Stimulated activated effector memory CD8-positive, alpha-beta T cell treated with anti-CD3 and anti-CD28 coated beads, Interleukin-12 subunit alpha, Interleukin-12 subunit beta, amount 100 ng/mL, for 72 hours (primary cell): ENCODE results near the gene ZNF516.

ENCODE experiments used
- ATAC-seq: fragments of 150-1000 bp; cut with Tn5 transposase; 2 replicates; pipeline ENCODE4 v1.10.0; 2021
- DNase-seq, 2 donors: peaks; one replicate each; pipeline ENCODE4 v3.0.0; 2021 to 2022; ENCODE audit warnings: low spot score in 2 of 2
- H3K27ac Mint-ChIP-seq: one replicate; pipeline ENCODE4 v1.8.0; 2022; ENCODE audit warnings: mild to moderate bottlenecking, mixed read lengths
- H3K36me3 Mint-ChIP-seq: one replicate; pipeline ENCODE4 v1.8.0; 2022; ENCODE audit warnings: mild to moderate bottlenecking, mixed read lengths
- H3K4me1 Mint-ChIP-seq: one replicate; pipeline ENCODE4 v1.8.0; 2022; ENCODE audit warnings: mixed read lengths
- H3K4me3 Mint-ChIP-seq: one replicate; pipeline ENCODE4 v1.8.0; 2022; ENCODE audit warnings: mild to moderate bottlenecking, mixed read lengths
- H3K9me3 Mint-ChIP-seq: one replicate; pipeline ENCODE4 v1.8.0; 2022; ENCODE audit warnings: mixed read lengths

ZNF516 gene

GRCh38 chr18:76392349-76392748 is 102.7 kb downstream of the ZNF516 start:
- Mint-ChIP-seq H3K4me3 (no peak overlapping the region), H3K4me1 (peaks cover 35% of the 10 kb centered on the region), H3K27ac (peak overlapping the region; percentile 6), H3K36me3 (no peaks in the 10 kb centered on the region), H3K9me3 (no peaks in the 10 kb centered on the region)
- ATAC-seq (no peak), DNase-seq (no peak)

DNA sequence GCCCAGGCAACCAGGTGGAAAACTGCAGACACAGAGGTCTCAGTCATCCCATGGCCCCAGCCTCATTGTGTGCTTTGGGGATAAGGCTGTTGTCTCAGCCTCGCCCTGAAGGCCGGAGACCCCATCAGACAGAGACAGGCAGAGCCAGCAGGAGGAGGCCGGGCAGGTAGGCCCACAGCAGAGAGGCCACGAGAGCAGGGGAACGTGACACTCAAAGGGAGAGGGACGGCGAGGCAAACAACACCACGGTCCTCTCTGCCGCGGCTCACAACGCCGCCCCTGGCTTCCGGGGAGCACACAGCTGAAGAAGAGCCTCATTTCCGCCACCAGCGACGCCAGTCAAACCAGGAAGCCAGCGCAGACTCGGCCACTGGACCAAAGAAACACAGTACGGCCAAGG is 103.3 kb downstream of the ZNF516 start:
- peak; percentile 11 for ATAC-seq
- no peak for DNase-seq
- Mint-ChIP-seq H3K9me3 (no peaks in the 10 kb centered on the region), H3K36me3 (no peaks in the 10 kb centered on the region), H3K4me3 (no peak overlapping the region), H3K27ac (peak overlapping the region; percentile 6), H3K4me1 (peaks cover 41% of the 10 kb centered on the region)

- ATAC-seq (peak; percentile 40), DNase-seq (no peak)
- H3K4me3 Mint-ChIP-seq = no peak overlapping the region
- H3K4me1 Mint-ChIP-seq = peaks cover 48% of the 10 kb centered on the region
- H3K36me3 Mint-ChIP-seq = no peaks in the 10 kb centered on the region
- H3K9me3 Mint-ChIP-seq = no peaks in the 10 kb centered on the region
- H3K27ac Mint-ChIP-seq = no peak overlapping the region
These were observed 104.0 kb downstream of the ZNF516 start for GRCh38 chr18:76391038-76391437.

DNA sequence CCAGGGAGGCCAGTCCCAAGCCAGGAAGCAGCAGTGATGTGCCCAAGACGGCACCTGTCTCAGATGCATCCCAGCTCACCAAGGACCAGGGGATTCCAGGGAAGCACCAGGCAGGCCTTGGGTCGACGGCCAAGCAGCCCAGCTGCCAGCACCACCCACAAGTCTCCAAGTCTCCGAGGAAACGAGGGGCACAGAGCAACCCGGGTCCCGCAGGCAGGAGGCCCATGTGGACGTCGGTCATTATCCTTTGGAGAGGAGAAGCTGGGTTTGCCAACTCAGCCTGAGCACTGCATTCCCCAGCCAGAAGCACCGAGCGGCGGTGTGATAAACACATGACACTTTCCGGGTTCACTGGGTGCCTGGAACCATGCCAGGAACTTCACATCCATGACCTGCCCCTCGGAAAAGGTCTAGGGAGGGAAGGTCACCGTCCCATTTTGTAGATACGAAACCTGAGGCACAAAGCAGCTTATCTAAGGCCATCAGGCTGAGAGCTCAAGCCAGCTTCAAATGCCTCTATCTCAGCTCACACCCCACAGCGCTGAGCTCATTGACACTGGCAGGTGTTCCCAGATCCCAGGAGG is 104.5 kb downstream of the ZNF516 start:
- H3K4me3 Mint-ChIP-seq = no peak overlapping the region

GRCh38 chr18:76389716-76390115 is 105.3 kb downstream of the ZNF516 start:
- ATAC-seq = no peak
- H3K27ac Mint-ChIP-seq = no peak overlapping the region
- H3K4me1 Mint-ChIP-seq = peaks cover 52% of the 10 kb centered on the region

More for the DNA sequence above, 104.5 kb downstream of the ZNF516 start:
- Mint-ChIP-seq H3K4me1 (peaks cover 52% of the 10 kb centered on the region), H3K27ac (no peak overlapping the region), H3K9me3 (no peaks in the 10 kb centered on the region), H3K36me3 (no peaks in the 10 kb centered on the region)
- ATAC-seq = peak; percentile 16
- DNase-seq = no peak

GRCh38 chr18:76388891-76389423 is 106.1 kb downstream of the ZNF516 start:
- Mint-ChIP-seq H3K4me3 (no peak overlapping the region), H3K27ac (no peak overlapping the region), H3K4me1 (peaks cover 52% of the 10 kb centered on the region), H3K36me3 (no peaks in the 10 kb centered on the region), H3K9me3 (no peaks in the 10 kb centered on the region)
- DNase-seq = no peak
- ATAC-seq = no peak

More at GRCh38 chr18:76389716-76390115, 105.3 kb downstream of the ZNF516 start:
- Mint-ChIP-seq H3K4me3 (no peak overlapping the region), H3K9me3 (no peaks in the 10 kb centered on the region), H3K36me3 (no peaks in the 10 kb centered on the region)
- no peak for DNase-seq

DNA sequence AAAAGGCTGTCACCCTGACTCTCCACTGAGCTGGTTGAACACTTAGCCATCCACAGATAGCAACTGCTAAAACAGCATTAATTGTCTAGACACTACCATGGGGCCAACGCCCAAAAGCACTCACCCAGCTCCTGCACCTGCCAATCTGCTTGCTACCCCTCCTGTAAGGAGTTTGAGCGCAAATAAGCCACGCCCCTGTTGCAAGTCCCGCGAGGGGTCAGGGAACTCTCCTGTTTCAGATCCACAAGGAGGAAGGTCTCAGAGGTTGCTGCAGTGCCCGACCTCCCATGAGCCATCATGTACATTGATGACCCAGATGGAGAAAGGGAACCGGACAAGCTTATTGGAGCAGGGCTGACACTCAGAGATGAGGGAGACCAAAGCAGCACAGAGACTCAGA is 106.8 kb downstream of the ZNF516 start:
- H3K4me1 Mint-ChIP-seq = peaks cover 57% of the 10 kb centered on the region
- no peak for ATAC-seq
- no peaks in the 10 kb centered on the region for H3K9me3 Mint-ChIP-seq
- DNase-seq = no peak
- no peaks in the 10 kb centered on the region for H3K36me3 Mint-ChIP-seq
- H3K27ac Mint-ChIP-seq = no peak overlapping the region
- no peak overlapping the region for H3K4me3 Mint-ChIP-seq

GRCh38 chr18:76387608-76388007 is 107.4 kb downstream of the ZNF516 start:
- Mint-ChIP-seq H3K36me3 (peaks cover 6% of the 10 kb centered on the region), H3K9me3 (no peaks in the 10 kb centered on the region), H3K4me3 (no peak overlapping the region), H3K27ac (no peak overlapping the region), H3K4me1 (peaks cover 57% of the 10 kb centered on the region)
- ATAC-seq (no peak), DNase-seq (no peak)

DNA sequence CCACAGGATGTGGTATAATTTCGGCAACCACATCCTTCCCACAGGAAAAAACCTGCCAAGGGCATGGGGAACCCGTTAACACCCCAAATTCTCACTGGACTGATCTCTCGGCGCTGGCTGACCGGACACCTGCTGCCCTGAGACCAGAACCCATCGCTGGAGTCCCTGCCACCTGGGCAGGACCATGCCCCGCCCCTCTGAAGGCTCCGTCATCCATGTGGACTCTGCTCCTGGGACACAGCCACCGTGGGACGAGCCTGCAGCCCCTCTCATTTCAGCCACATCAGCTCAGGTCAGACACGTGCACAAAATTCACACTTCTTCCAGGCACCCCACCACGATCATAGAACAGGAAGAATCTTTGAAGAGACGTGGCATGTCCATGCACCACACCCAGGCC is 108.2 kb downstream of the ZNF516 start:
- no peak for DNase-seq
- H3K27ac Mint-ChIP-seq = no peak overlapping the region
- H3K4me1 Mint-ChIP-seq = peaks cover 51% of the 10 kb centered on the region
- H3K9me3 Mint-ChIP-seq = no peaks in the 10 kb centered on the region
- H3K36me3 Mint-ChIP-seq = peaks cover 9% of the 10 kb centered on the region
- no peak for ATAC-seq
- H3K4me3 Mint-ChIP-seq = no peak overlapping the region

DNA sequence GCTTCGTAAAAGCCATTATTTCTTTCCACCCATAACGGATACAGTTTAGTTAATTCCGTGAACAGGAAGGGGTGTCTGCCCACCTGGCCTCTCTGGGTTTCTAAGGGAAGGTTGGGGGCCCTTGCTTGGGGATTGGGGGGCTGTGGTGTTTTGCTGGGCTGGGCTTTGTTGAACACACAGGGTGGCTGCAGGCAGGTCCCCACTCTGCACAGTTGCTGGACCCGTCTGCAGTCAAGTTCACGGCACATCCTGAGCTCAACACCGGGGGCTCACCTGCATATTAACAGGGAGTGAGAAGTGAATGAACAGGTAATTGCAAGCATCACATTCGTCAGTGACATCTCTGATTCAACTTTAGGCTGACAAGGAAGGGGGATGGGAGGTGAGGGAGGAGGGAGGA is 109.0 kb downstream of the ZNF516 start:
- ATAC-seq (no peak), DNase-seq (no peak)
- Mint-ChIP-seq H3K4me3 (no peak overlapping the region), H3K4me1 (peaks cover 43% of the 10 kb centered on the region), H3K36me3 (peaks cover 9% of the 10 kb centered on the region), H3K9me3 (no peaks in the 10 kb centered on the region), H3K27ac (no peak overlapping the region)

DNA sequence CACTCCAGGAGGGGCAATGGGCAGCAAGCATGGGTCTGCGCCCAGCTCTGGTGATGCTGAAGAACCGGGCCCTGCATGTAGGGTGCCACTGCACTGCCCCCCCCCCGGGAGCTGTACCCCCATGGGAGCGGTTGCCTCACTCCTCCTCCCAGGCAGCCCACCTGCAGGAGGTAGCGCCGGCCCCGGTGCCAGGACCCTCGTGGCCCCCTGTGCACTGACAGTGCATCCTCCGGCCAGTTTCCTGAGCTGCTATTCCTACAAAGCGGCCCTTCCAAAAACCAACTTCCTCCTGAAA is 109.4 kb downstream of the ZNF516 start:
- Mint-ChIP-seq H3K27ac (no peak overlapping the region), H3K9me3 (no peaks in the 10 kb centered on the region), H3K4me3 (no peak overlapping the region), H3K36me3 (peaks cover 9% of the 10 kb centered on the region), H3K4me1 (peaks cover 43% of the 10 kb centered on the region)
- no peak for ATAC-seq
- no peak for DNase-seq

GRCh38 chr18:76384861-76385680 is 110.0 kb downstream of the ZNF516 start:
- H3K36me3 Mint-ChIP-seq = peaks cover 9% of the 10 kb centered on the region
- H3K27ac Mint-ChIP-seq = no peak overlapping the region
- ATAC-seq (no peak), DNase-seq (no peak)
- no peaks in the 10 kb centered on the region for H3K9me3 Mint-ChIP-seq
- peaks cover 42% of the 10 kb centered on the region for H3K4me1 Mint-ChIP-seq
- H3K4me3 Mint-ChIP-seq = no peak overlapping the region

GRCh38 chr18:76384114-76384790 is 110.8 kb downstream of the ZNF516 start:
- no peak overlapping the region for H3K27ac Mint-ChIP-seq
- no peaks in the 10 kb centered on the region for H3K9me3 Mint-ChIP-seq
- ATAC-seq (no peak), DNase-seq (no peak)
- no peak overlapping the region for H3K4me3 Mint-ChIP-seq
- H3K36me3 Mint-ChIP-seq = peaks cover 13% of the 10 kb centered on the region
- H3K4me1 Mint-ChIP-seq = peaks cover 42% of the 10 kb centered on the region

DNA sequence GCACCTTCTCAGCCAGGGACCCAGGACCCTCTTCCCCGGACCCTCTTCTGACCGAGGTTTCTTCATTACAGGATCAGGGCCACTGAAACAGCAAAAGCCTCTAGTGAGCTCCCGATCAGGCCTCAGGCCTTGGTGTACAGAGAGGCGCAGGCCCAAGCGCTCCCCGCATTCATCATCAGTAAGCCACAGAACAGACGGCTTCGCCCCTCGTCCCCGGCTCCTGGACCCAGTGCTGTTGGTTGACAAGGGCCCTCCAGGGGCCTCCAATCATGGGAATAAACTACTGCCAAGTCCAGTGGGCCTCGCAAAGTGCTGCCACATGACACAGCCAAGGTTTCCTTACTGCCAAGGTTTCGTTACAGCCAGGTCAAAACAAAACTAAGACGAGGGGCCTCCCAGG is 111.4 kb downstream of the ZNF516 start:
- ATAC-seq = no peak
- H3K36me3 Mint-ChIP-seq = peaks cover 13% of the 10 kb centered on the region
- peak overlapping the region; percentile 37 for H3K27ac Mint-ChIP-seq

GRCh38 chr18:76382275-76382674 is 112.8 kb downstream of the ZNF516 start:
- Mint-ChIP-seq H3K4me3 (no peak overlapping the region), H3K4me1 (peaks cover 26% of the 10 kb centered on the region), H3K9me3 (no peaks in the 10 kb centered on the region), H3K36me3 (peaks cover 13% of the 10 kb centered on the region), H3K27ac (no peak overlapping the region)
- DNase-seq (no peak), ATAC-seq (no peak)

More for the DNA sequence above, 111.4 kb downstream of the ZNF516 start:
- H3K4me3 Mint-ChIP-seq = no peak overlapping the region
- peaks cover 39% of the 10 kb centered on the region for H3K4me1 Mint-ChIP-seq
- no peaks in the 10 kb centered on the region for H3K9me3 Mint-ChIP-seq
- no peak for DNase-seq
